Ascending aorta (tissue), 2 donors: ENCODE data around the gene KLF11. TPM values are rescaled to one million over a fixed set of nuclear protein-coding genes. Genes with fewer than 3 reads are reported as not detected.
A peak's percentile ranks its signal among the peaks of the same experiment; 100 is the strongest.
"Not testable (repeated sequence)": the region's sequence is repeated elsewhere in the genome, so short reads cannot be mapped to it uniquely, and the experiment has no call there.

Experiments used
- DNase-seq, 2 donors: peaks; one replicate each; pipeline ENCODE4 v3.0.0-alpha.2; 2019; ENCODE audit warnings: low spot score in 2 of 2
- H3K27ac ChIP-seq, 2 donors: fragments of 200-600 bp; sonication (generic); one replicate each; pipeline ENCODE4 v1.5.1; 2016 to 2017; ENCODE audit warnings: mild to moderate bottlenecking in 1 of 2
- H3K27me3 ChIP-seq: fragments of 200-600 bp; sonication (generic); one replicate; pipeline ENCODE4 v1.5.1; 2017
- H3K36me3 ChIP-seq, 2 donors: fragments of 200-600 bp; sonication (generic); one replicate each; pipeline ENCODE4 v1.5.1; 2016
- H3K4me1 ChIP-seq, 2 donors: fragments of 200-600 bp; sonication (generic); one replicate each; pipeline ENCODE4 v1.5.1; 2016 to 2017; ENCODE audit warnings: mild to moderate bottlenecking in 1 of 2
- H3K4me3 ChIP-seq, 2 donors: fragments of 200-600 bp; sonication (generic); one replicate each; pipeline ENCODE4 v1.5.1; 2016 to 2017; ENCODE audit warnings: mild to moderate bottlenecking in 1 of 2
- H3K9me3 ChIP-seq, 2 donors: fragments of 200-600 bp; sonication (generic); one replicate each; pipeline ENCODE4 v1.5.1; 2016
- intact Hi-C: fragments of 100-400 bp; cut with DNase I; formaldehyde crosslinking; loops from one replicate; pipeline ENCODE4 v1.15.1; 2023
- total RNA-seq: library from RNA; depleted of rRNA; stranded (reverse); fragments of >200 nt; gene quantifications from one replicate; pipeline ENCODE4 v1.1.0, GENCODE V29; 2016
- TF ChIP-seq, protein P1 (sequence below), 3 experiments: fragments of 200-600 bp in 2 of 3; fragments of 450-650 bp in 1 of 3; sonication (generic) in 2 of 3; IDR thresholded peaks; one replicate each; pipeline ENCODE4 v1.5.1; 2016 to 2019; ENCODE audit warnings: antibody characterized with exemption in 3 of 3, mild to moderate bottlenecking in 1 of 3, moderate library complexity in 1 of 3

KLF11 gene
- total RNA-seq, 1 donor from 2014 or later = 37.6 TPM

- TF ChIP-seq, protein P1, sequence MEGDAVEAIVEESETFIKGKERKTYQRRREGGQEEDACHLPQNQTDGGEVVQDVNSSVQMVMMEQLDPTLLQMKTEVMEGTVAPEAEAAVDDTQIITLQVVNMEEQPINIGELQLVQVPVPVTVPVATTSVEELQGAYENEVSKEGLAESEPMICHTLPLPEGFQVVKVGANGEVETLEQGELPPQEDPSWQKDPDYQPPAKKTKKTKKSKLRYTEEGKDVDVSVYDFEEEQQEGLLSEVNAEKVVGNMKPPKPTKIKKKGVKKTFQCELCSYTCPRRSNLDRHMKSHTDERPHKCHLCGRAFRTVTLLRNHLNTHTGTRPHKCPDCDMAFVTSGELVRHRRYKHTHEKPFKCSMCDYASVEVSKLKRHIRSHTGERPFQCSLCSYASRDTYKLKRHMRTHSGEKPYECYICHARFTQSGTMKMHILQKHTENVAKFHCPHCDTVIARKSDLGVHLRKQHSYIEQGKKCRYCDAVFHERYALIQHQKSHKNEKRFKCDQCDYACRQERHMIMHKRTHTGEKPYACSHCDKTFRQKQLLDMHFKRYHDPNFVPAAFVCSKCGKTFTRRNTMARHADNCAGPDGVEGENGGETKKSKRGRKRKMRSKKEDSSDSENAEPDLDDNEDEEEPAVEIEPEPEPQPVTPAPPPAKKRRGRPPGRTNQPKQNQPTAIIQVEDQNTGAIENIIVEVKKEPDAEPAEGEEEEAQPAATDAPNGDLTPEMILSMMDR (IDR thresholded peaks at IDR 0.05) = no peak
- H3K27ac ChIP-seq = no peak overlapping the region
- H3K27me3 ChIP-seq = no peaks in the 10 kb centered on the region
- H3K4me3 ChIP-seq = no peak overlapping the region
- no peaks in the 10 kb centered on the region for H3K9me3 ChIP-seq
- intact Hi-C loops = loop anchor here (10.0 kb wide), 1 partner anchor 245 kb away; the partner anchor contains the start of gene TAF1B
- DNase-seq = no peak
- H3K4me1 ChIP-seq = no peaks in the 10 kb centered on the region
- no peaks in the 10 kb centered on the region for H3K36me3 ChIP-seq
Observed at GRCh38 chr2:10089565-10090190, 46.3 kb downstream of the KLF11 start.

GRCh38 chr2:10091182-10091888, 48.0 kb downstream of the KLF11 start:
- intact Hi-C loops = no loop called here
- Histone ChIP-seq H3K4me3 (peak overlapping the region; percentile 45 to 53), H3K9me3 (no peaks in the 10 kb centered on the region), H3K27ac (no peak overlapping the region), H3K4me1 (no peaks in the 10 kb centered on the region), H3K27me3 (no peaks in the 10 kb centered on the region), H3K36me3 (no peaks in the 10 kb centered on the region)
- TF ChIP-seq, protein P1 (IDR thresholded peaks at IDR 0.05) = no peak
- no peak for DNase-seq

DNA sequence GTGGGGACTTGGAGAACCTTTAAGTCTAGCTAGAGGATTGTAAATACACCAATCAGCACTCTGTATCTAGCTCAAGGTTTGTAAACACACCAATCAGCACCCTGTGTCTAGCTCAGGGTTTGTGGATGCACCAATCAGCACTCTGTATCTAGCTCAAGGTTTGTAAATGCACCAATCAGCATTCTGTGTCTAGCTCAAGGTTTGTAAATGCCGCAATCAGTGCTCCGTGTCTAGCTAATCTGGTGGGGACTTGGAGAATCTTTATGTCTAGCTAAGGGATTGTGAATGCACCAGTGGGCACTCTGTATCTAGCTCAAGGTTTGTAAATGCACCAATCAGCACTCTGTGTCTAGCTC, 48.5 kb downstream of the KLF11 start:
- H3K36me3 ChIP-seq, H3K27me3 ChIP-seq, intact Hi-C loops, DNase-seq, H3K27ac ChIP-seq, H3K9me3 ChIP-seq, H3K4me1 ChIP-seq: not testable (repeated sequence)
- H3K4me3 ChIP-seq = peak overlapping the region; percentile 45 to 53

DNA sequence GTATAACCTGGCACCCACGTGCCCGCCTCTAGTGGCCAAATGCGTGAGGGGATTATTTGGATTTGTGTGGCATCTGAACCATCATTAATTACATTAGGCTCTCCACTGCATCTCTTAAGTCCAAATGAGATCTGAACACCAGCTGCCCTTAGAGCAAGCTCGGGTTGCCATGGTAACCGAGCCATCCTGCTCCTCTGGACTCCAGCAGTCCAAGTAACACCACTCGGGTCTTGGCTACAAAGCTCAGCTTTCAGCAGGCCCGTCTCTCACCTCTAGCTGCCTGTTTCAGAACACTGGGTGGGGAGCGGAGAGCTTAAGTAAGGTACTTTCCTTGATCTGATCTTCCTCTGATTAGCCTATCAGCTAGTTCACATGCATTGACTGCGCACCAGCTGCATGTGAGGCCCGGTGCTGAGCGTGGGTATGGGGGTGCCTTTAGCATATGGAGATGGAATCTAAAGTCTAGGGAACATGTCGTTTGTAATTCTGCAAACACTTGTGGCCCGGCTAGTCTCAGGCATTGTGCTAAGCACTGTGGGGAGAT, 51.0 kb downstream of the KLF11 start:
- DNase-seq = no peak
- no peaks in the 10 kb centered on the region for H3K9me3 ChIP-seq
- TF ChIP-seq, protein P1 (IDR thresholded peaks at IDR 0.05) = no peak
- H3K4me3 ChIP-seq = no peak overlapping the region
- intact Hi-C loops = no loop called here
- H3K27ac ChIP-seq = no peak overlapping the region
- no peaks in the 10 kb centered on the region for H3K27me3 ChIP-seq
- H3K36me3 ChIP-seq = no peaks in the 10 kb centered on the region
- peaks cover 0 to 5% of the 10 kb centered on the region in 2 donors for H3K4me1 ChIP-seq

DNA sequence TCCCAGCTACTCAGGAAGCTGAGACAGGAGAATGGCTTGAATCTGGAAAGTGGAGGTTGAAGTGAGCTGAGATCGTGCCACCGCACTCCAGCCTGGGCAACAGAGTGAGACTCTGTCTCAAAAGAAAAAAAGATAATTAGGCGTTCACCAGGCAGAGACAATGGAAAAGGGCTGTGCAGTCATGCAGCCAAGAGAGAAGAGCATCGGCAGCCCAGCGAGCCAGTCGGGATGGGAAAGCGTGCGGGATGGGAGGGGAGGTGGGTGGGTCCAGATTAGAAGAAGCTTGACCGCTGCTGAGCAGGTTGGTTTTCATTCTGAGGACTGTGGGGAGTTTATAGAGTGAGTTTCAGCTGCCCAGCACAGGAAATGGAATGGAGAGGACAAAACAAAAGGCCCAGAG, 51.8 kb downstream of the KLF11 start:
- no peaks in the 10 kb centered on the region for H3K36me3 ChIP-seq
- intact Hi-C loops = no loop called here
- peaks cover 0 to 5% of the 10 kb centered on the region in 2 donors for H3K4me1 ChIP-seq
- TF ChIP-seq, protein P1 (IDR thresholded peaks at IDR 0.05) = no peak
- no peak overlapping the region for H3K27ac ChIP-seq
- no peaks in the 10 kb centered on the region for H3K27me3 ChIP-seq
- DNase-seq = no peak
- H3K9me3 ChIP-seq = no peaks in the 10 kb centered on the region
- H3K4me3 ChIP-seq = no peak overlapping the region

DNA sequence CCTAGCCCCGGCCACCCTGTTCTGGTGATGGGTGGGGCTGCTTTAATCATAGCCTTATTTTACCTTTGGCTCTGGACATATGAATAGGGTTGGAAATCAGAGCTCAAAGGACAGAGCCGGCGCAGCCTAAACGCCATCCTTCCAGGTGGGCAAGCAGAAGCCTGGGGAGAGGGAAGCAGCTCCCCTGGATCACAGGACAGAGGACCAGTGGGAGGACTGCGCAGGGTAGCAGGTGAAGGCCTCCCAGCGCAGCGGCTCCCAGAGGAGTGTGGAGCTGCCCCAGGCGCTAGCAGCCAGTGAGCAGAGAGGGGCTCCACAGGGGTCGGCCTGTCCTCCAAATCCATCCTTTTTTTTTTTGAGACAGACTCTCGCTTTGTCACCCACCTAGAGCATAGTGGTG, 53.3 kb downstream of the KLF11 start:
- H3K36me3 ChIP-seq = no peaks in the 10 kb centered on the region
- intact Hi-C loops = loop anchor here (1.0 kb wide), 1 partner anchor 24 kb away; no protein-coding TSS in a partner anchor
- H3K27ac ChIP-seq = no peak overlapping the region
- DNase-seq = no peak
- H3K4me1 ChIP-seq = peaks cover 0 to 5% of the 10 kb centered on the region in 2 donors
- H3K9me3 ChIP-seq = no peaks in the 10 kb centered on the region
- no peak overlapping the region for H3K4me3 ChIP-seq
- H3K27me3 ChIP-seq = no peaks in the 10 kb centered on the region
- TF ChIP-seq, protein P1 (IDR thresholded peaks at IDR 0.05) = no peak
